Mammary epithelial cell (primary cell): ENCODE results near the gene GPR65.

ENCODE experiments used
- CTCF ChIP-seq, 2 donors: IDR thresholded peaks in 1 of 2; conservative IDR thresholded peaks in 1 of 2; 2 replicates each; pipeline ENCODE4 v1.5.1; 2011 to 2012; ENCODE audit warnings: inconsistent platforms in 2 of 2, low read length in 2 of 2, mild to moderate bottlenecking in 2 of 2, control low read depth in 1 of 2, low read depth in 1 of 2; ENCODE audit not compliant: insufficient read depth in 1 of 2; ENCODE audit errors: extremely low read depth in 1 of 2
- EZH2 ChIP-seq: IDR thresholded peaks from 2 replicates; pipeline ENCODE4 v1.6.1; 2012; ENCODE audit warnings: low read length, inconsistent platforms, borderline replicate concordance

GRCh38 chr14:87966816-87967215 is 38.1 kb upstream of the GPR65 start:
- TF ChIP-seq CTCF (conservative IDR thresholded peaks at IDR 0.05 in 1 of 2, IDR thresholded peaks at IDR 0.05 in 1 of 2; ENCODE audit: extremely low read depth in 1 of 2, insufficient read depth in 1 of 2, low read depth in 1 of 2, low read length in 2 of 2) (no peak), EZH2 (no peak)
